ENCODE data around the gene MPO.

The MPO gene

DNA sequence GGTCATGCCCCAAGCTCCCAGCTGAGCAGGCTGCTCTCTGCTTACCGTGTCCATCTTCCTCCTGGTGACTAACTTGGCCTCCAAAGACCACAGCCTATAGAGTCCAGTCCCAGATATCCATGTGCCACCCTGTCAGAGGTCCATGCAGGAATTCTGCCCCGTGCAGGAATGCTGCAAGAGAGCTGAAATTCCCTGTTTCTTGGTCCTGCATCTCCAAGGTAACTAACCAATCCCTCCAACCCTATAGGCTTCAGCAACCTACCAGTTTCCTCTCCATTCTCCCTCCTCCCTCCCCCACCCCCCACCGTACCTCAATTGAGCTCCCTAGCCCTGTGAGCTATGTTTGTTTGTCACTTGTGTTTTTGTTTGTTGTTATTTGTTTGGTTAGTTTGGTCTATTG is 52.1 kb downstream of the MPO start (continued):
- TF ChIP-seq TSHZ2 (CRISPR knock-in tag; IDR thresholded peaks at IDR 0.05) (no peak), PPARA (CRISPR knock-in tag; IDR thresholded peaks at IDR 0.05; ENCODE audit: borderline replicate concordance) (no peak), TOX (CRISPR knock-in tag; IDR thresholded peaks at IDR 0.05; ENCODE audit: borderline replicate concordance) (no peak), ZNF70 (CRISPR knock-in tag; IDR thresholded peaks at IDR 0.05) (no peak), ARNTL (CRISPR knock-in tag; IDR thresholded peaks at IDR 0.05; ENCODE audit: borderline replicate concordance, low read depth) (no peak), ZNF565 (CRISPR knock-in tag; conservative IDR thresholded peaks at IDR 0.05; ENCODE audit: low read depth) (no peak)
- TF ChIP-seq, protein P1, sequence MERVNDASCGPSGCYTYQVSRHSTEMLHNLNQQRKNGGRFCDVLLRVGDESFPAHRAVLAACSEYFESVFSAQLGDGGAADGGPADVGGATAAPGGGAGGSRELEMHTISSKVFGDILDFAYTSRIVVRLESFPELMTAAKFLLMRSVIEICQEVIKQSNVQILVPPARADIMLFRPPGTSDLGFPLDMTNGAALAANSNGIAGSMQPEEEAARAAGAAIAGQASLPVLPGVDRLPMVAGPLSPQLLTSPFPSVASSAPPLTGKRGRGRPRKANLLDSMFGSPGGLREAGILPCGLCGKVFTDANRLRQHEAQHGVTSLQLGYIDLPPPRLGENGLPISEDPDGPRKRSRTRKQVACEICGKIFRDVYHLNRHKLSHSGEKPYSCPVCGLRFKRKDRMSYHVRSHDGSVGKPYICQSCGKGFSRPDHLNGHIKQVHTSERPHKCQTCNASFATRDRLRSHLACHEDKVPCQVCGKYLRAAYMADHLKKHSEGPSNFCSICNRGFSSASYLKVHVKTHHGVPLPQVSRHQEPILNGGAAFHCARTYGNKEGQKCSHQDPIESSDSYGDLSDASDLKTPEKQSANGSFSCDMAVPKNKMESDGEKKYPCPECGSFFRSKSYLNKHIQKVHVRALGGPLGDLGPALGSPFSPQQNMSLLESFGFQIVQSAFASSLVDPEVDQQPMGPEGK (CRISPR knock-in tag; IDR thresholded peaks at IDR 0.05; ENCODE audit: borderline replicate concordance) = no peak

GRCh38 chr17:58227733-58228132 is 53.0 kb downstream of the MPO start:
- TF ChIP-seq ZNF70 (CRISPR knock-in tag; IDR thresholded peaks at IDR 0.05) (no peak), ZC3H10 (CRISPR knock-in tag; IDR thresholded peaks at IDR 0.05) (no peak), OSR1 (CRISPR knock-in tag; IDR thresholded peaks at IDR 0.05) (no peak), ZFP3 (CRISPR knock-in tag; IDR thresholded peaks at IDR 0.05) (no peak), ESRRG (CRISPR knock-in tag; IDR thresholded peaks at IDR 0.05) (no peak), TOX (CRISPR knock-in tag; IDR thresholded peaks at IDR 0.05; ENCODE audit: borderline replicate concordance) (no peak), PPARA (CRISPR knock-in tag; IDR thresholded peaks at IDR 0.05; ENCODE audit: borderline replicate concordance) (no peak), ZNF565 (CRISPR knock-in tag; conservative IDR thresholded peaks at IDR 0.05; ENCODE audit: low read depth) (no peak), BACH2 (CRISPR knock-in tag; IDR thresholded peaks at IDR 0.05; ENCODE audit: borderline replicate concordance) (no peak), RARB (CRISPR knock-in tag; IDR thresholded peaks at IDR 0.05) (no peak)
- TF ChIP-seq, protein P2, sequence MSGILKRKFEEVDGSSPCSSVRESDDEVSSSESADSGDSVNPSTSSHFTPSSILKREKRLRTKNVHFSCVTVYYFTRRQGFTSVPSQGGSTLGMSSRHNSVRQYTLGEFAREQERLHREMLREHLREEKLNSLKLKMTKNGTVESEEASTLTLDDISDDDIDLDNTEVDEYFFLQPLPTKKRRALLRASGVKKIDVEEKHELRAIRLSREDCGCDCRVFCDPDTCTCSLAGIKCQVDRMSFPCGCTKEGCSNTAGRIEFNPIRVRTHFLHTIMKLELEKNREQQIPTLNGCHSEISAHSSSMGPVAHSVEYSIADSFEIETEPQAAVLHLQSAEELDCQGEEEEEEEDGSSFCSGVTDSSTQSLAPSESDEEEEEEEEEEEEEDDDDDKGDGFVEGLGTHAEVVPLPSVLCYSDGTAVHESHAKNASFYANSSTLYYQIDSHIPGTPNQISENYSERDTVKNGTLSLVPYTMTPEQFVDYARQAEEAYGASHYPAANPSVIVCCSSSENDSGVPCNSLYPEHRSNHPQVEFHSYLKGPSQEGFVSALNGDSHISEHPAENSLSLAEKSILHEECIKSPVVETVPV (CRISPR knock-in tag; IDR thresholded peaks at IDR 0.05) = no peak
- ATAC-seq = no peak

DNA sequence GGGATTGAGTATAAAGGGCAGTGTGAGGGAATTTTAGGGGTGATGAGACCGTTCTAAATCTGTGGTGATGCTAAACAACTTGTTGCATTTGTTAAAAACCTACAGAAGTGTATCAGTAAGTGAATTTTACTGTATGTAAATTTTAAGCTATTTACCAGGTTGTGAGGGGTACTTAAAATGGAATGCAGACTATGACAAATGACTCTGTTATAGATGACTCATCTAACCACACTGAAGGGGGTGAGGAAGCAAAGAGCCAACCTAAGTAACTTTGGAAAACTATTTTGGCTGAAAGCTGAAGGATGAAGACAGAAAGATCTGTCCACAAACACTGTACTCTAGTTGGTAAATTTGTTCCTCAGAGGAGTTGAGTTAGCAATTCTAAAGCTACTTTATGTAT is 56.4 kb downstream of the MPO start:
- TF ChIP-seq, protein P1 (CRISPR knock-in tag; IDR thresholded peaks at IDR 0.05; ENCODE audit: borderline replicate concordance) = peak; percentile 51; the same call in 1 of the 2 replicates
- 0 out of 2 replicates have a peak, but pooled peaks have one; percentile 40 for TF ChIP-seq CREB5 (CRISPR knock-in tag; IDR thresholded peaks at IDR 0.05; ENCODE audit: low read depth)
- no peak for TF ChIP-seq ZNF70 (CRISPR knock-in tag; IDR thresholded peaks at IDR 0.05)
- peak; percentile 77 for TF ChIP-seq ISL1 (CRISPR knock-in tag; IDR thresholded peaks at IDR 0.05)
- peak; percentile 79 for ATAC-seq

Data from SK-N-SH treated with all-trans-retinoic acid at 6 μM for 48 hours (cell line).